ENCODE measurements around the gene KLHL25. TPM values are rescaled to one million over a fixed set of nuclear protein-coding genes. Genes with fewer than 3 reads are reported as not detected.

The KLHL25 gene
- total RNA-seq, 2 donors from 2014 or later = 15.0 to 18.1 TPM

DNA sequence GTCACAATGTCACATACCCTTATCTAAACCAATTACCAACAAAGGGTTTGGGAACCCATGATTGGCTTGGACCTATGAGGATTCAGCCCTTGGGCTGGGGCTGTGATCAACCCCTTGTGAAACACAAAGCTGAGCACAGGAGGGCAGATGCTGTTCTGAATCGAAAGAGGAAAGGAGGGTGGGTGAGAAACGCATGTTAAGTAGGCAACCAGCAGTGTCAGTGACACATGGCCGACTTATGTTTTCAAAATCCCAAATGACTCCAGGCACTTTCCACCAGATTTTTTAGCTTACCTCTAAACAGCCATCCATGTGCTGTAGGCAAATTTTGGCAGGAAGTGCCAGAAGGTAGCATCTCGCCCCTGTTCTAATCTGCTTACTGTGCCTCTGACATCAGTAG lies 34.1 kb upstream of the KLHL25 start:
- no peaks in the 10 kb centered on the region for H3K4me1 ChIP-seq (ENCODE audit: control insufficient read depth in 1 of 2, low read depth in 2 of 2)
- H3K27ac ChIP-seq = no peak overlapping the region
- no peaks in the 10 kb centered on the region for H3K36me3 ChIP-seq
- TF ChIP-seq, protein P1, sequence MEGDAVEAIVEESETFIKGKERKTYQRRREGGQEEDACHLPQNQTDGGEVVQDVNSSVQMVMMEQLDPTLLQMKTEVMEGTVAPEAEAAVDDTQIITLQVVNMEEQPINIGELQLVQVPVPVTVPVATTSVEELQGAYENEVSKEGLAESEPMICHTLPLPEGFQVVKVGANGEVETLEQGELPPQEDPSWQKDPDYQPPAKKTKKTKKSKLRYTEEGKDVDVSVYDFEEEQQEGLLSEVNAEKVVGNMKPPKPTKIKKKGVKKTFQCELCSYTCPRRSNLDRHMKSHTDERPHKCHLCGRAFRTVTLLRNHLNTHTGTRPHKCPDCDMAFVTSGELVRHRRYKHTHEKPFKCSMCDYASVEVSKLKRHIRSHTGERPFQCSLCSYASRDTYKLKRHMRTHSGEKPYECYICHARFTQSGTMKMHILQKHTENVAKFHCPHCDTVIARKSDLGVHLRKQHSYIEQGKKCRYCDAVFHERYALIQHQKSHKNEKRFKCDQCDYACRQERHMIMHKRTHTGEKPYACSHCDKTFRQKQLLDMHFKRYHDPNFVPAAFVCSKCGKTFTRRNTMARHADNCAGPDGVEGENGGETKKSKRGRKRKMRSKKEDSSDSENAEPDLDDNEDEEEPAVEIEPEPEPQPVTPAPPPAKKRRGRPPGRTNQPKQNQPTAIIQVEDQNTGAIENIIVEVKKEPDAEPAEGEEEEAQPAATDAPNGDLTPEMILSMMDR (IDR thresholded peaks at IDR 0.05) = no peak
- H3K4me3 ChIP-seq = no peak overlapping the region
- DNase-seq (ENCODE audit: low spot score) (no peak), ATAC-seq (ENCODE audit: insufficient number of reproducible peaks, low FRiP score, low read depth) (no peak)
- H3K27me3 ChIP-seq (replicated peaks; ENCODE audit: insufficient read depth) = no peaks in the 10 kb centered on the region
- no peaks in the 10 kb centered on the region for H3K9me3 ChIP-seq

DNA sequence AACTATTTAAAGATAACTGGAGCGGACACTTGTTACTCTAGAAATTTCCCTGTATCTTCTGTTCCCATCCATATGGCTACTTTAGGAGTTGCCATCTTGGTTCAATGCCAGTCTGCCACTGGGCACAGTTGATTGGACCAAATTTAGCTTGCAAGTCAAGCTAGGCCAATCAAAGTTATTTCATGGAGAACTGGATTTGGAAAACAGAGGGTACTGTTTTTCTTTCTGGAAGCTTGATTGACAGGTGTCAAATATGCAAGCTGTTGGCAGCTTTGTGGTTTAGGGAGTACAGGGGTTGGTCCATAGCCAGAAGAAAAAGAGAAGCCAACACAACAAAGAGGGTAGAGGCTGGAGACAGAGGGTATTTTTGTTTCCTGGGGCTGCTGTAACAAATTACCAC lies 33.4 kb upstream of the KLHL25 start:
- TF ChIP-seq, protein P1 (IDR thresholded peaks at IDR 0.05) = no peak
- H3K27me3 ChIP-seq (replicated peaks; ENCODE audit: insufficient read depth) = no peaks in the 10 kb centered on the region
- H3K9me3 ChIP-seq = no peaks in the 10 kb centered on the region
- no peak overlapping the region for H3K27ac ChIP-seq
- no peak overlapping the region for H3K4me3 ChIP-seq
- ATAC-seq (ENCODE audit: insufficient number of reproducible peaks, low FRiP score, low read depth) (no peak), DNase-seq (ENCODE audit: low spot score) (no peak)
- no peaks in the 10 kb centered on the region for H3K4me1 ChIP-seq (ENCODE audit: control insufficient read depth in 1 of 2, low read depth in 2 of 2)
- H3K36me3 ChIP-seq = no peaks in the 10 kb centered on the region

DNA sequence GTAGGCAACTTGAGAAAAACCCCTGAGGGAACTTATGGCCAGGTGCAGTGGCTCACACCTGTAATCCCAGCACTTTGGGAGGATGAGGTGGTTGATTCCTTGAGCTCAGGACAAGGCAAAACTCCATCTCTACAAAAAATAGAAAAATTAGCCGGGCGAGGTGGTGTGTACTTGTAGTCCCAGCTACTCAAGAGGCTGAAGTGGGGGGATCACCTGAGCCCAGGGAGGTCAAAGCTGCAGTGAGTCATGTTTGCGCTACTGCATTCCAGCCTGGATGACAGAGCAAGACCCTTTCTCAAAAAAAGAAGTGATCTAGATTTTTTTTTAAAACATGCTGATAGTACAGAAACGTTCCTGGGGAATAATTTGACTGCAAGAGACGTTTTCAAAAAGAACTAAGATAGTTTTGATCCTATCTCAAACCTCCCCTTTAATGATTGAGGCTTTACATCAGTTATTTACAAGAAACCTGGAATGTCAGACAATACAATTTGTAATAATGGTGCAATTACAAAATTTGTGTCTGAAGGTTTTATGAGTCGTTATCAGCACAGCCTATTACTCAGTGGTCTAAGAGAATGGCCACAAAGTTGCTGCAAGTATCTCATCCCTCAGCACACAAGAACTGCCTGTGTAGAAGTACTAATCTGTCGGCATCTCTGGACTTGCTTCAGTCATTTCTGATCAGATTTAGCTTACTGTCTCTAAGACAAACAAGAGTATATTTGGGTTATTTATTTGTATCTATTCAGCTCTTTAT lies 32.2 kb upstream of the KLHL25 start:
- DNase-seq (ENCODE audit: low spot score) (no peak), ATAC-seq (ENCODE audit: insufficient number of reproducible peaks, low FRiP score, low read depth) (no peak)
- Histone ChIP-seq H3K9me3 (no peaks in the 10 kb centered on the region), H3K36me3 (no peaks in the 10 kb centered on the region), H3K4me1 (ENCODE audit: control insufficient read depth in 1 of 2, low read depth in 2 of 2) (no peaks in the 10 kb centered on the region), H3K27me3 (replicated peaks; ENCODE audit: insufficient read depth) (no peaks in the 10 kb centered on the region), H3K27ac (no peak overlapping the region), H3K4me3 (no peak overlapping the region)
- TF ChIP-seq, protein P1 (IDR thresholded peaks at IDR 0.05) = no peak

DNA sequence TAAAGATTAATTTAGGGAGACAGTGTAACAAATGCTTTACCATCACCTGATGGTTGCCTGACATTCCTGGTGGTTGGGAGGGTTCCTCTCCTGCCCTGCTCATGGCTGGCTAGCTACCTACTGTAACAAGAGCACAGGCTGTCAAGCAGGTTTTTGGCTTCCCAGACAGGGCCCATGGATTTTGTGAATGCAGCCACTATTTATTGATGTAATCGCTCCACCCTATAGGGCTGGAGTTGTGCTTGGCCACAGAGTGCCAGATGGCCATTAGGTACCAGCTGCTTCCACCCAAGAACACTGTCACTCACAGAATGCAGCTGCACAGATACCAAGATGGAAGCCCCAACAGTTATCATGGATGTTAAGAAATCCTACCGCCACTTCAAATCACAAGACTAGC lies 31.0 kb upstream of the KLHL25 start:
- DNase-seq (ENCODE audit: low spot score) (no peak), ATAC-seq (ENCODE audit: insufficient number of reproducible peaks, low FRiP score, low read depth) (no peak)
- no peaks in the 10 kb centered on the region for H3K27me3 ChIP-seq (replicated peaks; ENCODE audit: insufficient read depth)
- no peaks in the 10 kb centered on the region for H3K4me1 ChIP-seq (ENCODE audit: control insufficient read depth in 1 of 2, low read depth in 2 of 2)
- H3K9me3 ChIP-seq = no peaks in the 10 kb centered on the region
- TF ChIP-seq, protein P1 (IDR thresholded peaks at IDR 0.05) = no peak
- H3K4me3 ChIP-seq = no peak overlapping the region
- H3K36me3 ChIP-seq = no peaks in the 10 kb centered on the region
- no peak overlapping the region for H3K27ac ChIP-seq

DNA sequence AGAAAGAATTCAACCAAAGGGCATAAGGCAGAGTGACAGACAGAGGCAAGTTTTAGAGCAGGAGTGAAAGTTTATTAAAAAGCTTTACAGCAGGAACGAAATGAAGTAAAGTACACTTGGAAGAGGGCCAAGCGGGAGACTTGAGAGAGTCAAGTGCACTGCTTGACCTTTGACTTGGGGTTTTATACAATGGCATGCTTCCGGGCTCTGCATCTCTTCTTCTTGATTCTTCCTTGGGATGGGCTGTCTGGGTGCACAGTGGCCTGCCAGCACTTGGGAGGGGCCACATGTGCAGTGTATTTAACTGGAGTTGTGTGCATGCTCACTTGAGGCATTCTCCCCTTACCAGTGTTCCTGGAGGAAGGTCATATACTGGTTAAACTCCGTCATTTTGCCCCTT lies 30.4 kb upstream of the KLHL25 start:
- no peak for DNase-seq (ENCODE audit: low spot score)
- no peak overlapping the region for H3K27ac ChIP-seq
- no peaks in the 10 kb centered on the region for H3K27me3 ChIP-seq (replicated peaks; ENCODE audit: insufficient read depth)
- H3K4me1 ChIP-seq (ENCODE audit: control insufficient read depth in 1 of 2, low read depth in 2 of 2) = no peaks in the 10 kb centered on the region
- no peaks in the 10 kb centered on the region for H3K36me3 ChIP-seq
- TF ChIP-seq, protein P1 (IDR thresholded peaks at IDR 0.05) = no peak
- ATAC-seq (ENCODE audit: insufficient number of reproducible peaks, low FRiP score, low read depth) = no peak
- no peak overlapping the region for H3K4me3 ChIP-seq
- H3K9me3 ChIP-seq = no peaks in the 10 kb centered on the region

All from thoracic aorta (tissue), 2 donors.